Amniotic stem cell (primary cell): Measurements from ENCODE around the gene GDPD5.

Experiments
- DNase-seq: peaks from one replicate; lab custom pipeline; 2025; lab: John Stamatoyannopoulos, UW

Gene GDPD5

GRCh38 chr11:75536786-75537641 lies 11.3 kb upstream of the GDPD5 start:
- no peak for DNase-seq

GRCh38 chr11:75535071-75535470 lies 9.3 kb upstream of the GDPD5 start:
- no peak for DNase-seq

GRCh38 chr11:75534259-75535069 lies 8.7 kb upstream of the GDPD5 start:
- DNase-seq, result no peak

GRCh38 chr11:75533896-75534258 lies 8.1 kb upstream of the GDPD5 start:
- DNase-seq, result no peak

- DNase-seq, result no peak
Observed at GRCh38 chr11:75532200-75533048, 6.7 kb upstream of the GDPD5 start.

GRCh38 chr11:75531325-75531724 lies 5.6 kb upstream of the GDPD5 start:
- DNase-seq, result no peak

GRCh38 chr11:75530577-75530976 lies 4.8 kb upstream of the GDPD5 start:
- DNase-seq, result no peak

- no peak for DNase-seq
Observed at GRCh38 chr11:75527938-75528735, 2.4 kb upstream of the GDPD5 start.

GRCh38 chr11:75527130-75527529 lies 1.4 kb upstream of the GDPD5 start:
- no peak for DNase-seq

GRCh38 chr11:75526192-75526541 lies 426 bp upstream of the GDPD5 start:
- no peak for DNase-seq

GRCh38 chr11:75524665-75525432 lies 892 bp downstream of the GDPD5 start:
- DNase-seq, result no peak

- DNase-seq, result no peak
Observed at GRCh38 chr11:75523811-75524664, 1.7 kb downstream of the GDPD5 start.

GRCh38 chr11:75523189-75523588 lies 2.6 kb downstream of the GDPD5 start:
- no peak for DNase-seq

GRCh38 chr11:75522286-75523044 lies 3.3 kb downstream of the GDPD5 start:
- DNase-seq, result no peak

GRCh38 chr11:75520688-75521087 lies 5.1 kb downstream of the GDPD5 start:
- no peak for DNase-seq

GRCh38 chr11:75518771-75519653 lies 6.7 kb downstream of the GDPD5 start:
- no peak for DNase-seq

GRCh38 chr11:75518204-75518549 lies 7.6 kb downstream of the GDPD5 start:
- no peak for DNase-seq

GRCh38 chr11:75516886-75517285 lies 8.9 kb downstream of the GDPD5 start:
- DNase-seq, result no peak
